Progenitor cell of endocrine pancreas (in vitro differentiated cells): ENCODE measurements around the gene DCAF10. TPM values are rescaled to one million over a fixed set of nuclear protein-coding genes. Genes with fewer than 3 reads are reported as not detected.

ENCODE experiments used
- DNase-seq: peaks from one replicate; pipeline ENCODE4 v3.0.0; 2021; ENCODE audit warnings: low spot score; ENCODE audit not compliant: unreplicated experiment
- H3K27ac Mint-ChIP-seq: 2 replicates; pipeline ENCODE4 v1.8.0; 2021; ENCODE audit warnings: mild to moderate bottlenecking, moderate library complexity, mixed read lengths
- H3K27me3 Mint-ChIP-seq: 2 replicates; pipeline ENCODE4 v1.8.0; 2021; ENCODE audit warnings: mixed read lengths
- H3K36me3 Mint-ChIP-seq: 2 replicates; pipeline ENCODE4 v1.8.0; 2022; ENCODE audit warnings: mixed read lengths; ENCODE audit not compliant: insufficient read depth
- H3K4me1 Mint-ChIP-seq: 2 replicates; pipeline ENCODE4 v1.8.0; 2021; ENCODE audit warnings: low read depth, mixed read lengths
- H3K4me3 Mint-ChIP-seq: 2 replicates; pipeline ENCODE4 v1.8.0; 2021; ENCODE audit warnings: low read depth, mild to moderate bottlenecking, moderate library complexity, mixed read lengths
- H3K9me3 Mint-ChIP-seq: 2 replicates; pipeline ENCODE4 v1.8.0; 2021; ENCODE audit warnings: low read depth, mixed read lengths
- total RNA-seq: library from RNA; stranded (reverse); gene quantifications from 2 replicates; pipeline ENCODE4 v1.2.1, GENCODE V29; 2021
- TF ChIP-seq, protein P1 (sequence below): fragments of 200-600 bp; sonication (generic); IDR thresholded peaks from one replicate; pipeline ENCODE4 v1.5.0; 2021; ENCODE audit warnings: antibody characterized with exemption, mild to moderate bottlenecking; ENCODE audit not compliant: unreplicated experiment

DCAF10 gene
- total RNA-seq, 1 donor from 2014 or later = 29.4 TPM

DNA sequence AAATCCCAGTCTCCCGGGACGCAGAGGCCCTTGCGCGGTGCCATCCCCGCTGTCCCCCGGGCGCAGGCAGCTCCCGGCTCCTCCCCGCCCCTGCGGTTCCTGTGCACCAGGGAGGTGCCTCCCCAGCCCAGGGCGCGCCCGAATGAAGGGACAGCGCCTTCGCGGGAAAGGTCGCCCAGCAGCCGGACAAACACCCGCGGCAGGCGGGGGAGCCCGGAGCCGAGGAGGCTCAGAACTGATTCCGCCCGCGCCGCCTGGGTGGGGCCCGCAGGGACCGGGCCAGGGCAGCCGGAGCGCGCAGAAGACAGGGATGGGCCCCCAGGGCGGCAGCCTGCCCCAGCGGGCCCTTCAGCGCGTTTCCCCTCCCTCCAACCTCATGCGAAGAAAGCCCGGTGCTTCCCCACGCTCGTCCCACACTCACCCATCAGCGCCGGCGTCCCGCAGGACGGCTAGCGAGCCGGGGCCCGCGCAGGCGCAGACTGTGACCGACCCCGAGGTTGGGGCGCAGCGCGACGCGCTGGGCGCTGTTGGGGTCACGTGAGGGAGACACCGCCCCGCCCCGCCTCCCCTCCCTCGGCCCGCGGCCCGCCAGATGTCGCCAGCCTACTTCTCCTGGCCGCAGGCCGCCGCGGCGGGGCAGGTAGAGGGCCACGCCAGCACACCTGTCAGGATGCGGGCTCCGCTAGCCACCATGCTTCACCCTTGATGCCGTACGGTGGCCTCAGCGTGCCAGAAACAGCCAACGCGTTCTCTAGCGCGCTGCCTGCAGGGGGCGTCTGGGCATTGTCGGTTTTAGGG, 103.2 kb downstream of the DCAF10 start, which contains the start of gene SLC25A51:
SLC25A51 (minus strand) TSS at position 481 of the 798 bp plus-strand sequence. CDS start 15,577 bp downstream, outside the sequence.
- H3K36me3 Mint-ChIP-seq = peaks cover 2% of the 10 kb centered on the region
- H3K9me3 Mint-ChIP-seq = no peaks in the 10 kb centered on the region
- TF ChIP-seq, protein P1, sequence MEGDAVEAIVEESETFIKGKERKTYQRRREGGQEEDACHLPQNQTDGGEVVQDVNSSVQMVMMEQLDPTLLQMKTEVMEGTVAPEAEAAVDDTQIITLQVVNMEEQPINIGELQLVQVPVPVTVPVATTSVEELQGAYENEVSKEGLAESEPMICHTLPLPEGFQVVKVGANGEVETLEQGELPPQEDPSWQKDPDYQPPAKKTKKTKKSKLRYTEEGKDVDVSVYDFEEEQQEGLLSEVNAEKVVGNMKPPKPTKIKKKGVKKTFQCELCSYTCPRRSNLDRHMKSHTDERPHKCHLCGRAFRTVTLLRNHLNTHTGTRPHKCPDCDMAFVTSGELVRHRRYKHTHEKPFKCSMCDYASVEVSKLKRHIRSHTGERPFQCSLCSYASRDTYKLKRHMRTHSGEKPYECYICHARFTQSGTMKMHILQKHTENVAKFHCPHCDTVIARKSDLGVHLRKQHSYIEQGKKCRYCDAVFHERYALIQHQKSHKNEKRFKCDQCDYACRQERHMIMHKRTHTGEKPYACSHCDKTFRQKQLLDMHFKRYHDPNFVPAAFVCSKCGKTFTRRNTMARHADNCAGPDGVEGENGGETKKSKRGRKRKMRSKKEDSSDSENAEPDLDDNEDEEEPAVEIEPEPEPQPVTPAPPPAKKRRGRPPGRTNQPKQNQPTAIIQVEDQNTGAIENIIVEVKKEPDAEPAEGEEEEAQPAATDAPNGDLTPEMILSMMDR = peak; percentile 94
- peak; percentile 98 for DNase-seq
- peak within 1 kb of the TSS; percentile 86 for H3K4me3 Mint-ChIP-seq
- H3K27me3 Mint-ChIP-seq = no peaks in the 10 kb centered on the region
- peak within 1 kb of the TSS; percentile 98 for H3K27ac Mint-ChIP-seq
- peaks cover 18% of the 10 kb centered on the region for H3K4me1 Mint-ChIP-seq

DNA sequence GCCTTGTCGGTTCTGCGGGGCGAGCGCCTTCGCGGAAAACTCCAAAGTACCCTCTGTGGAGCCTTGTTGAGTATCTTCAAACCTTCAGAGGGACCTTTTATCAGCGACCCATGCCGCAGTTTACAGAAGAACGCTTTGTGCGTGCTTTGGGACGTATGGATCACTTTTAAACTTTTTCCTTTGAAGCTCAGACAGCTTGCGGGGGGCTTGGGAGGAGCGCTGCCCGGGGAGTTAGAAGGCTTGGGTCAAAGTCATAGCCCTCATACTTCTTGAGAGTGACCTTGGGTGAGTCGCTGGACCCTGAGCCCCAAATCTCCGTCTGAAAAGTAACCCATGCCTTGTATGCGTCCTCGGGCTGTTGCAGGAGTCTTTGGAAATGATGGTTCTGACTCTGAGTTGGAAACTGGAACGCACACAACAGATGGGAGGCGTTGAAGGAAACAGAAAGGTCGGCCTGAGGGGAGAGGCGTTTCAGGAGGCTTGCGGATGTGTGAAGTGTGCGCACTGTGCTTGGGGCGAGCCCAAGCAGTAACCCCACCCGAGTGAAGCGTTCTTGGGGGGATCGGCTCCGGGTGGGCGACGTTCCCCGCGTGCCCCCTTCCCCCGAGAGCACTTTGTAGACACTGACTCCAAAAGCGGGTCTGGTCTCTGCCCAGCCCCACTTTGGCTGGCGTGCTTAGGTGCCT, 104.0 kb downstream of the DCAF10 start:
- TF ChIP-seq, protein P1 = no peak
- peaks cover 18% of the 10 kb centered on the region for H3K4me1 Mint-ChIP-seq
- DNase-seq = no peak
- H3K4me3 Mint-ChIP-seq = peak overlapping the region; percentile 86
- peak overlapping the region; percentile 98 for H3K27ac Mint-ChIP-seq
- H3K36me3 Mint-ChIP-seq = peaks cover 2% of the 10 kb centered on the region
- H3K9me3 Mint-ChIP-seq = no peaks in the 10 kb centered on the region
- no peaks in the 10 kb centered on the region for H3K27me3 Mint-ChIP-seq

DNA sequence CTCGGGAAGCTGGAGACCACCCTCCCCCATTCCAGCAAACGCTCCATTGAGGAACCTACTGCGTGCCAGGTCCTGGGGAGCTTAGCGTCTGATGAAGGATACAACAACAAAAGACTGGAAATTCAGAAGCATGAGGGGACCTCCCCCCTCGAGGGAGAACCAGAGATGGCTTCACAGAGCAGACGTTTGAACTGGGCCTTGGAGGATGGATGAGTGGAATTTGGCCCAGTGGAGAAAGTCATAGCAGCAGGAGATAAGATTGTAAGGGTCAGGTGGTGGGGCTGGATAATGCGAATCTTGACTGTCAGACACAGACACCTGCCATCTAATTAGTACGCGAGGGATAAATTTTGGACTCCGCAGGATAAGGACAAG, 104.5 kb downstream of the DCAF10 start:
- DNase-seq = no peak
- Mint-ChIP-seq H3K9me3 (no peaks in the 10 kb centered on the region), H3K4me3 (peak overlapping the region; percentile 86), H3K4me1 (peaks cover 18% of the 10 kb centered on the region), H3K27me3 (no peaks in the 10 kb centered on the region), H3K27ac (peak overlapping the region; percentile 98), H3K36me3 (peaks cover 2% of the 10 kb centered on the region)
- TF ChIP-seq, protein P1 = no peak

GRCh38 chr9:37905776-37906175, 105.2 kb downstream of the DCAF10 start:
- no peak overlapping the region for H3K27ac Mint-ChIP-seq
- TF ChIP-seq, protein P1 = no peak
- peaks cover under 1% of the 10 kb centered on the region for H3K36me3 Mint-ChIP-seq
- no peak for DNase-seq
- peaks cover 18% of the 10 kb centered on the region for H3K4me1 Mint-ChIP-seq
- no peaks in the 10 kb centered on the region for H3K9me3 Mint-ChIP-seq
- H3K27me3 Mint-ChIP-seq = no peaks in the 10 kb centered on the region
- peak overlapping the region; percentile 31 for H3K4me3 Mint-ChIP-seq
